ENCODE results near the gene KMT2E. TPM values are rescaled to one million over a fixed set of nuclear protein-coding genes. Genes with fewer than 3 reads are reported as not detected.
A peak's percentile ranks its signal among the peaks of the same experiment; 100 is the strongest.

The KMT2E gene
- total RNA-seq, 1 donor from 2014 or later = 51.7 TPM

GRCh38 chr7:105067691-105068090 lies 53.7 kb downstream of the KMT2E start:
- DNase-seq (ENCODE audit: low read depth) = no peak

GRCh38 chr7:105068886-105069285 lies 54.9 kb downstream of the KMT2E start:
- no peak for DNase-seq (ENCODE audit: low read depth)

- no peak for DNase-seq (ENCODE audit: low read depth)
Measured at GRCh38 chr7:105073143-105073542, 59.1 kb downstream of the KMT2E start.

- DNase-seq (ENCODE audit: low read depth) = no peak
Measured at GRCh38 chr7:105079348-105079747, 65.3 kb downstream of the KMT2E start.

- peak; percentile 31 for DNase-seq (ENCODE audit: low read depth)
Measured at GRCh38 chr7:105084581-105084980, 70.6 kb downstream of the KMT2E start.

GRCh38 chr7:105086850-105087249 lies 72.8 kb downstream of the KMT2E start:
- no peak for DNase-seq (ENCODE audit: low read depth)

GRCh38 chr7:105087981-105088380 lies 74.0 kb downstream of the KMT2E start:
- no peak for DNase-seq (ENCODE audit: low read depth)

- no peak for DNase-seq (ENCODE audit: low read depth)
Measured at GRCh38 chr7:105088456-105088855, 74.5 kb downstream of the KMT2E start.

- DNase-seq (ENCODE audit: low read depth) = no peak
Measured at GRCh38 chr7:105094966-105095365, 81.0 kb downstream of the KMT2E start.

GRCh38 chr7:105096306-105096705 lies 82.3 kb downstream of the KMT2E start:
- DNase-seq (ENCODE audit: low read depth) = no peak

GRCh38 chr7:105097619-105098018 lies 83.6 kb downstream of the KMT2E start:
- peak; percentile 22 for DNase-seq (ENCODE audit: low read depth)

- DNase-seq (ENCODE audit: low read depth) = no peak
Measured at GRCh38 chr7:105098863-105099515, 85.0 kb downstream of the KMT2E start.

- DNase-seq (ENCODE audit: low read depth) = no peak
Measured at GRCh38 chr7:105101864-105102263, 87.9 kb downstream of the KMT2E start.

- no peak for DNase-seq (ENCODE audit: low read depth)
Measured at GRCh38 chr7:105102557-105103352, 88.8 kb downstream of the KMT2E start.

- DNase-seq (ENCODE audit: low read depth) = no peak
Measured at GRCh38 chr7:105105579-105105978, 91.6 kb downstream of the KMT2E start.

- DNase-seq (ENCODE audit: low read depth) = no peak
Measured at GRCh38 chr7:105106473-105106872, 92.5 kb downstream of the KMT2E start.

- no peak for DNase-seq (ENCODE audit: low read depth)
Measured at GRCh38 chr7:105107458-105107857, 93.5 kb downstream of the KMT2E start.

- no peak for DNase-seq (ENCODE audit: low read depth)
Measured at GRCh38 chr7:105112440-105113418, 98.7 kb downstream of the KMT2E start.

- DNase-seq (ENCODE audit: low read depth) = no peak
Measured at GRCh38 chr7:105118612-105119600, 104.9 kb downstream of the KMT2E start.

- no peak for DNase-seq (ENCODE audit: low read depth)
Measured at GRCh38 chr7:105122619-105123018, 108.6 kb downstream of the KMT2E start.
